Measurements from ENCODE around the gene DDX10. TPM values are rescaled to one million over a fixed set of nuclear protein-coding genes. Genes with fewer than 3 reads are reported as not detected.

DDX10 gene
- total RNA-seq, 1 donor from 2014 or later: 21.1 TPM

- TF ChIP-seq CTCF (IDR thresholded peaks at IDR 0.05): no peak
- no peak for ATAC-seq
- Histone ChIP-seq H3K9me3 (no peaks in the 10 kb centered on the region), H3K27me3 (ENCODE audit: low read depth) (no peaks in the 10 kb centered on the region), H3K4me3 (no peak overlapping the region), H3K36me3 (no peaks in the 10 kb centered on the region), H3K27ac (no peak overlapping the region), H3K4me1 (no peaks in the 10 kb centered on the region)
- no peak for DNase-seq
- intact Hi-C loops (cut with DNase I): no loop called here
Observed at GRCh38 chr11:108966206-108966605, 301.3 kb downstream of the DDX10 start.

- Histone ChIP-seq H3K9me3 (no peaks in the 10 kb centered on the region), H3K27me3 (ENCODE audit: low read depth) (no peaks in the 10 kb centered on the region), H3K4me3 (no peak overlapping the region), H3K36me3 (no peaks in the 10 kb centered on the region), H3K27ac (no peak overlapping the region), H3K4me1 (no peaks in the 10 kb centered on the region)
- TF ChIP-seq CTCF (IDR thresholded peaks at IDR 0.05): no peak
- no peak for DNase-seq
- intact Hi-C loops (cut with DNase I): no loop called here
- no peak for ATAC-seq
Observed at GRCh38 chr11:108966978-108967377, 302.1 kb downstream of the DDX10 start.

- Histone ChIP-seq H3K36me3 (no peaks in the 10 kb centered on the region), H3K9me3 (no peaks in the 10 kb centered on the region), H3K27ac (no peak overlapping the region), H3K4me1 (no peaks in the 10 kb centered on the region), H3K27me3 (ENCODE audit: low read depth) (no peaks in the 10 kb centered on the region), H3K4me3 (no peak overlapping the region)
- no peak for TF ChIP-seq CTCF (IDR thresholded peaks at IDR 0.05)
- DNase-seq (no peak), ATAC-seq (no peak)
- intact Hi-C loops (cut with DNase I): no loop called here
Observed at GRCh38 chr11:108967571-108967970, 302.7 kb downstream of the DDX10 start.

- Histone ChIP-seq H3K9me3 (no peaks in the 10 kb centered on the region), H3K27me3 (ENCODE audit: low read depth) (no peaks in the 10 kb centered on the region), H3K36me3 (no peaks in the 10 kb centered on the region), H3K4me3 (no peak overlapping the region), H3K4me1 (no peaks in the 10 kb centered on the region), H3K27ac (no peak overlapping the region)
- no peak for ATAC-seq
- DNase-seq: no peak
- intact Hi-C loops (cut with DNase I): no loop called here
- TF ChIP-seq CTCF (IDR thresholded peaks at IDR 0.05): no peak
Observed at GRCh38 chr11:108970221-108970991, 305.5 kb downstream of the DDX10 start.

- Histone ChIP-seq H3K9me3 (no peaks in the 10 kb centered on the region), H3K27me3 (ENCODE audit: low read depth) (no peaks in the 10 kb centered on the region)
- intact Hi-C loops (cut with DNase I): no loop called here
Observed at GRCh38 chr11:108973402-108974162, 308.7 kb downstream of the DDX10 start.

More at GRCh38 chr11:108973402-108974162, 308.7 kb downstream of the DDX10 start:
- Histone ChIP-seq H3K4me3 (no peak overlapping the region), H3K4me1 (no peaks in the 10 kb centered on the region), H3K27ac (no peak overlapping the region), H3K36me3 (no peaks in the 10 kb centered on the region)
- ATAC-seq: no peak
- DNase-seq: no peak
- TF ChIP-seq CTCF (IDR thresholded peaks at IDR 0.05): no peak

Data from lower lobe of right lung (tissue), 2 donors.